NCI-H2227 (cell line): ENCODE data around the gene CELF4.
A peak's percentile ranks its signal among the peaks of the same experiment; 100 is the strongest.

Experiments used
- DNase-seq: peaks from one replicate; lab custom pipeline; 2025; ENCODE audit not compliant: unreplicated experiment; lab: John Stamatoyannopoulos, UW

CELF4 gene

GRCh38 chr18:37447962-37448888, 117.4 kb downstream of the CELF4 start:
- DNase-seq, result no peak

- no peak for DNase-seq
These were observed 119.8 kb downstream of the CELF4 start for GRCh38 chr18:37445836-37446235.

GRCh38 chr18:37445368-37445767, 120.2 kb downstream of the CELF4 start:
- DNase-seq, result no peak

GRCh38 chr18:37443325-37444055, 122.1 kb downstream of the CELF4 start:
- DNase-seq, result peak; percentile 45

- no peak for DNase-seq
These were observed 123.1 kb downstream of the CELF4 start for GRCh38 chr18:37442477-37442876.

GRCh38 chr18:37441821-37442220, 123.8 kb downstream of the CELF4 start:
- DNase-seq, result no peak

GRCh38 chr18:37440206-37440605, 125.4 kb downstream of the CELF4 start:
- DNase-seq, result no peak

- DNase-seq, result no peak
These were observed 127.0 kb downstream of the CELF4 start for GRCh38 chr18:37438417-37439180.

- DNase-seq, result no peak
These were observed 129.6 kb downstream of the CELF4 start for GRCh38 chr18:37435996-37436395.

- no peak for DNase-seq
These were observed 130.3 kb downstream of the CELF4 start for GRCh38 chr18:37435150-37435867.

- DNase-seq, result no peak
These were observed 131.3 kb downstream of the CELF4 start for GRCh38 chr18:37434161-37434860.

GRCh38 chr18:37432436-37433195, 133.0 kb downstream of the CELF4 start:
- no peak for DNase-seq

- DNase-seq, result no peak
These were observed 135.1 kb downstream of the CELF4 start for GRCh38 chr18:37430357-37431076.

GRCh38 chr18:37429791-37430190, 135.8 kb downstream of the CELF4 start:
- peak; percentile 26 for DNase-seq

- DNase-seq, result no peak
These were observed 137.2 kb downstream of the CELF4 start for GRCh38 chr18:37428288-37428974.

GRCh38 chr18:37426586-37426985, 139.0 kb downstream of the CELF4 start:
- no peak for DNase-seq

- DNase-seq, result no peak
These were observed 140.4 kb downstream of the CELF4 start for GRCh38 chr18:37425222-37425621.

- no peak for DNase-seq
These were observed 141.1 kb downstream of the CELF4 start for GRCh38 chr18:37424507-37424906.
